ENCODE measurements around the gene TEX2. TPM values are rescaled to one million over a fixed set of nuclear protein-coding genes. Genes with fewer than 3 reads are reported as not detected.

TEX2 gene
- total and polyA plus RNA-seq, 2 of the 13 experiments (the other 11 are each of a cell fraction or from before 2014, with no cell fraction given) = 21.4 to 37.7 TPM

DNA sequence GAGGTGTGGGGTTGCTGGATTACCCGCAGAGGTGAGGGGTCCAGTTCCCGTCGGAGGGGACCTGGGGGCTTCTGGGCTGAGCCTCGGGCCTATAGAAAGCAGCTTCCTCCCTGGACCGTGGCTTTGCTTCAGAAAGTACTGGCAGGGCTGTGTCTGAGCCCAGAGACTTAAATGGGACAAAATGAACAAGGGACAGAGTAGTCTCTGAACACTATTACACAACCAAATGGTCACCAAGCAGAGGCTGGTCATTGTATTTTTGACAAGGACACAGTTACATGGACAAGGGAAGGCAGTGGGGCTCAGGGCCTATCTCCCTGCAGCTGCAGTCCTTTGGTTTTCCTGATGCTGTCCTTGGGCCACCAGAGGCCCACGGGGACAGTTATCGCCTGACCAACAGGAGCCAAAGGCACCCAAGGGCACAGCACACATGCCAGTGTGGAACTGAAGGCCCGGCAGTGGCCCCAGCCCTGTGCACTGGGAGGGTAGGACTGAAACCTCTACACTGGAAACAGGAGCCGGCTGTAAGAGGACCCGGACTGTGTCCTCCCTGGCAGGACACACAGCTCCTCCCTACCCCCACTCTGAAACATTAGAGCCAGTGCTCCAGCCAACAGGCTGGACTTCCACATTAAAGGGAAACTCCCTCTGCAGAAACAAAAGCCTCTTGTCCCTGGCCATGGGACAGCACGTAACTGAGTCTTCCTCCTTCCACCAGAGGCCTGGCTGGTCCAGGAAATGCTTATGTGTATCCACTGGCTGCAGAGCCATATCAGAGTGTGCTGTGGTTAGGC lies 107.1 kb downstream of the TEX2 start (continued):
- TF ChIP-seq ZSCAN25 (CRISPR knock-in tag; IDR thresholded peaks at IDR 0.05) = 0 out of 2 replicates have a peak, but pooled peaks have one; percentile 47
- TF ChIP-seq SUZ12 (IDR thresholded peaks at IDR 0.05; ENCODE audit: low read depth, low read length) = no peak
- TF ChIP-seq ZNF20 (CRISPR knock-in tag; IDR thresholded peaks at IDR 0.05) = no peak
- TF ChIP-seq ZFP90 (CRISPR knock-in tag; IDR thresholded peaks at IDR 0.05; ENCODE audit: borderline replicate concordance) = no peak; the same call in 1 of the 2 replicates
- TF ChIP-seq SMAD9 (CRISPR knock-in tag; IDR thresholded peaks at IDR 0.05) = no peak
- peak; percentile 96 for TF ChIP-seq PHF21A (CRISPR knock-in tag; IDR thresholded peaks at IDR 0.05)
- TF ChIP-seq JUNB (CRISPR knock-in tag; IDR thresholded peaks at IDR 0.05; ENCODE audit: borderline replicate concordance) = no peak
- no peak; the same call in 1 of the 2 replicates for TF ChIP-seq ZNF615 (CRISPR knock-in tag; IDR thresholded peaks at IDR 0.05; ENCODE audit: borderline replicate concordance)
- TF ChIP-seq CEBPB (IDR thresholded peaks at IDR 0.05; ENCODE audit: borderline replicate concordance, low read depth, low read length) = peak; percentile 83; the same call in 1 of the 2 replicates
- no peak; the same call in 2 of the 3 replicates for TF ChIP-seq MXI1 (IDR thresholded peaks at IDR 0.05; ENCODE audit: borderline replicate concordance, low read depth, low read length)
- TF ChIP-seq AKAP8 (CRISPR knock-in tag; IDR thresholded peaks at IDR 0.05) = peak; percentile 87; the same call in 1 of the 2 replicates
- TF ChIP-seq SOX6 (IDR thresholded peaks at IDR 0.05) = no peak
- peak; percentile 91 for TF ChIP-seq SOX6 (CRISPR knock-in tag; IDR thresholded peaks at IDR 0.05)
- peak; percentile 48; the same call in 1 of the 2 replicates for TF ChIP-seq ZNF343 (CRISPR knock-in tag; IDR thresholded peaks at IDR 0.05)
- TF ChIP-seq ZC3H4 (CRISPR knock-in tag; IDR thresholded peaks at IDR 0.05; ENCODE audit: borderline replicate concordance) = no peak
- TF ChIP-seq HES4 (CRISPR knock-in tag; IDR thresholded peaks at IDR 0.05; ENCODE audit: borderline replicate concordance) = no peak
- no peak for TF ChIP-seq DNMT3B (CRISPR knock-in tag; conservative IDR thresholded peaks at IDR 0.05)
- peak; percentile 64; the same call in 1 of the 2 replicates for TF ChIP-seq ZNF350 (CRISPR knock-in tag; IDR thresholded peaks at IDR 0.05; ENCODE audit: borderline replicate concordance, low read depth)
- TF ChIP-seq, protein P1, sequence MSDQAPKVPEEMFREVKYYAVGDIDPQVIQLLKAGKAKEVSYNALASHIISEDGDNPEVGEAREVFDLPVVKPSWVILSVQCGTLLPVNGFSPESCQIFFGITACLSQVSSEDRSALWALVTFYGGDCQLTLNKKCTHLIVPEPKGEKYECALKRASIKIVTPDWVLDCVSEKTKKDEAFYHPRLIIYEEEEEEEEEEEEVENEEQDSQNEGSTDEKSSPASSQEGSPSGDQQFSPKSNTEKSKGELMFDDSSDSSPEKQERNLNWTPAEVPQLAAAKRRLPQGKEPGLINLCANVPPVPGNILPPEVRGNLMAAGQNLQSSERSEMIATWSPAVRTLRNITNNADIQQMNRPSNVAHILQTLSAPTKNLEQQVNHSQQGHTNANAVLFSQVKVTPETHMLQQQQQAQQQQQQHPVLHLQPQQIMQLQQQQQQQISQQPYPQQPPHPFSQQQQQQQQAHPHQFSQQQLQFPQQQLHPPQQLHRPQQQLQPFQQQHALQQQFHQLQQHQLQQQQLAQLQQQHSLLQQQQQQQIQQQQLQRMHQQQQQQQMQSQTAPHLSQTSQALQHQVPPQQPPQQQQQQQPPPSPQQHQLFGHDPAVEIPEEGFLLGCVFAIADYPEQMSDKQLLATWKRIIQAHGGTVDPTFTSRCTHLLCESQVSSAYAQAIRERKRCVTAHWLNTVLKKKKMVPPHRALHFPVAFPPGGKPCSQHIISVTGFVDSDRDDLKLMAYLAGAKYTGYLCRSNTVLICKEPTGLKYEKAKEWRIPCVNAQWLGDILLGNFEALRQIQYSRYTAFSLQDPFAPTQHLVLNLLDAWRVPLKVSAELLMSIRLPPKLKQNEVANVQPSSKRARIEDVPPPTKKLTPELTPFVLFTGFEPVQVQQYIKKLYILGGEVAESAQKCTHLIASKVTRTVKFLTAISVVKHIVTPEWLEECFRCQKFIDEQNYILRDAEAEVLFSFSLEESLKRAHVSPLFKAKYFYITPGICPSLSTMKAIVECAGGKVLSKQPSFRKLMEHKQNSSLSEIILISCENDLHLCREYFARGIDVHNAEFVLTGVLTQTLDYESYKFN (CRISPR knock-in tag; conservative IDR thresholded peaks at IDR 0.05) = peak; percentile 87
- TF ChIP-seq ZFP36L1 (CRISPR knock-in tag; IDR thresholded peaks at IDR 0.05) = peak; percentile 95
- TF ChIP-seq ATRX (CRISPR knock-in tag; IDR thresholded peaks at IDR 0.05; ENCODE audit: borderline replicate concordance) = no peak
- no peak for TF ChIP-seq GPBP1L1 (CRISPR knock-in tag; IDR thresholded peaks at IDR 0.05)
- TF ChIP-seq MTF2 (CRISPR knock-in tag; IDR thresholded peaks at IDR 0.05; ENCODE audit: borderline replicate concordance) = no peak
- TF ChIP-seq JUN (CRISPR knock-in tag; IDR thresholded peaks at IDR 0.05) = no peak
- TF ChIP-seq ZNF557 (CRISPR knock-in tag; IDR thresholded peaks at IDR 0.05) = no peak
- peak in 1 of 2 experiments; percentile 81; a peak in 2 of 4 replicates for TF ChIP-seq KLF16 (CRISPR knock-in tag; IDR thresholded peaks at IDR 0.05)

Data from HepG2 (cell line).